NK-92 (cell line): ENCODE data around the gene SVIL.

Experiments
- DNase-seq: peaks from one replicate; lab custom pipeline; 2025; ENCODE audit not compliant: unreplicated experiment; lab: John Stamatoyannopoulos, UW

SVIL gene

GRCh38 chr10:29650552-29650944, 15.8 kb upstream of the SVIL start:
- no peak for DNase-seq

GRCh38 chr10:29649561-29650551, 15.1 kb upstream of the SVIL start:
- DNase-seq: no peak

GRCh38 chr10:29648983-29649268, 14.2 kb upstream of the SVIL start:
- no peak for DNase-seq

- DNase-seq: no peak
Observed at GRCh38 chr10:29648114-29648982, 13.6 kb upstream of the SVIL start.

- no peak for DNase-seq
Observed at GRCh38 chr10:29647478-29647877, 12.7 kb upstream of the SVIL start.

- DNase-seq: no peak
Observed at GRCh38 chr10:29646960-29647461, 12.2 kb upstream of the SVIL start.

GRCh38 chr10:29646238-29646902, 11.6 kb upstream of the SVIL start:
- DNase-seq: no peak

GRCh38 chr10:29643771-29644501, 9.2 kb upstream of the SVIL start:
- no peak for DNase-seq

GRCh38 chr10:29642990-29643389, 8.2 kb upstream of the SVIL start:
- no peak for DNase-seq

GRCh38 chr10:29637537-29637936, 2.8 kb upstream of the SVIL start:
- no peak for DNase-seq

- no peak for DNase-seq
Observed at GRCh38 chr10:29636178-29636577, 1.4 kb upstream of the SVIL start.

GRCh38 chr10:29635711-29636144, 957 bp upstream of the SVIL start:
- DNase-seq: no peak

GRCh38 chr10:29634105-29634504, 666 bp downstream of the SVIL start:
- DNase-seq: no peak

- no peak for DNase-seq
Observed at GRCh38 chr10:29631049-29631339, 3.8 kb downstream of the SVIL start.

GRCh38 chr10:29630205-29631048, 4.3 kb downstream of the SVIL start:
- no peak for DNase-seq

- DNase-seq: no peak
Observed at GRCh38 chr10:29628912-29629526, 5.8 kb downstream of the SVIL start.

- DNase-seq: no peak
Observed at GRCh38 chr10:29628311-29628710, 6.5 kb downstream of the SVIL start.

GRCh38 chr10:29627201-29628132, 7.3 kb downstream of the SVIL start:
- DNase-seq: no peak
